NCI-H774 (cell line): Measurements from ENCODE around the gene BPIFB4.
"Not testable (repeated sequence)": the region's sequence is repeated elsewhere in the genome, so short reads cannot be mapped to it uniquely, and the experiment has no call there.

Source experiments
- DNase-seq: peaks from one replicate; lab custom pipeline; 2025; lab: John Stamatoyannopoulos, UW

BPIFB4 gene

DNA sequence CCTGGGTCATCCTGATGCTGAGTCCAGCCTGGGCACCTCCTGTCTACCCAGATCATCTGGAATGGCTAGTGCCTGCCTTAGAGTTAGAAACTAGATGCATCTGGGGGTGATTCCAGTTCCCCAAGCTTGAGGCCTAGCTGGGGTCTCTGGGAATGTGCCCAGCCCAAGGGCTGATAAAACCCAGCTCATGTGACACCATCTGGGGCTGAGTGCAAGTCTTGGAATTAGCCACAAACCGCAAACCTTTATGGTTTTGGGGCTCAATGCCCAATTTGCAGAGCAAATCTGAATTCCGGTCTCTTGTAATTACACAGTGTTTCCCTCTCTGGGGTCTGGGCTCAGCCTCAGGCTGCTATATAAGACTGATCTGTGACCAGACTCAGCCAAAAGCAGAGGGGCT lies at the start of gene BPIFB4:
TSS of gene BPIFB4 (plus strand) at position 385 of the 400 bp plus-strand sequence. CDS start 1,884 bp downstream, outside the sequence.
- DNase-seq: no peak

DNA sequence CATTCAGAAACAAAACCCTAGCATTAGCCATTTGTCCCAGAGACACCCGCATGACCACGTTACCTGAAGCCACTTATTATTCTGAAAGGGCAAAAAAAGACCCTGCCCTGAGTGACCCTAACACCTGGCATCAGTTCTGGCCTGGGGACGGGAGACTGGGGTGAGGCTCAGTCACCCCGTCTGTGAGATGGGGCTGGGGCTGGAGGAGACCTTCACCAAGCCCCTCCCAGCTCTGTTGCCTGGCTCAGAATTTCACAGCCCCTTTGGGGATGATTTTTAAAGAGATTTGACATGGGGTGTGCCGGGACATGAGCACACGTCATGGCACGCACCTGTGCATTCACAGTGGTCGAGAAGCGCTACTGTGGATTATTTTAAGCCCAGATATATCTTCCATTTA lies 49.4 kb upstream of the BPIFB4 start:
- DNase-seq: no peak

DNA sequence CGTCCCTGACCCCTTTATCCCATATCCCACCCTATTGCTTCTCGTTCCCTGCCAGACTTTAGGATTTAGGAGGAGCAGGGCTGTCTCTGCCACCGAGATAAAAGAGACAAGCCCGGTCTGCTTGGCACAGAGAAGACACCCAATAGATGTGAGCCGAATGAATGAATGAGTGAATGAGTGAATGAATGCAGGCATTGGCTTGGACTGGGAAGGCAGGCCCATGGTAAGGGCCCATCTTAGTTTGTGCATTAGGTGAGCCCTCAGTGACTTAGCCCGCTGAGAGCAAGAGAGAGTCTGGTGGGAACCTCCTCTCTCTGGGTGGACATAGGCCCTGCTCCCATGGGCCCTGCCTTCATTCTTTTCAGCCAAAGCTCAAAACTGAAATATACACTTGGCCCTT lies 48.9 kb upstream of the BPIFB4 start:
- DNase-seq: no peak

DNA sequence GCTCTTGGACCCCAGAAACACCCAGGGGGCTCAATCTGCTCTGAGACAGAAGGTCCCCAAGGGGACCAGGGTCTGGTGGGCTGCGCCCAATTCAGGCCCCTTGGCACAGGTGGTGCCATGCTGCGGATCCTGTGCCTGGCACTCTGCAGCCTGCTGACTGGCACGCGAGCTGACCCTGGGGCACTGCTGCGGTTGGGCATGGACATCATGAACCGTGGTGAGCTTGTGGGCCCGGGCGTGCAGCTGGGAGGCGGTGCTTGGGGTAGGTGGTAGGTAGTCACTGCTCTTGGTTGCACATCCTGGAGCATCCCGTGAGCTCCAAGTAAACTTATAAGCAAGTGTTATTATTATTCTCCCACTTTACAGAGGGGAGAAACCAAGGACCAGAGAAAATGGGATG lies 47.9 kb upstream of the BPIFB4 start, which contains the start of gene BPIFB6:
TSS of gene BPIFB6 (plus strand) at position 118 of the 400 bp plus-strand sequence. CDS start at position 118, 0 bp downstream.
- DNase-seq: no peak

DNA sequence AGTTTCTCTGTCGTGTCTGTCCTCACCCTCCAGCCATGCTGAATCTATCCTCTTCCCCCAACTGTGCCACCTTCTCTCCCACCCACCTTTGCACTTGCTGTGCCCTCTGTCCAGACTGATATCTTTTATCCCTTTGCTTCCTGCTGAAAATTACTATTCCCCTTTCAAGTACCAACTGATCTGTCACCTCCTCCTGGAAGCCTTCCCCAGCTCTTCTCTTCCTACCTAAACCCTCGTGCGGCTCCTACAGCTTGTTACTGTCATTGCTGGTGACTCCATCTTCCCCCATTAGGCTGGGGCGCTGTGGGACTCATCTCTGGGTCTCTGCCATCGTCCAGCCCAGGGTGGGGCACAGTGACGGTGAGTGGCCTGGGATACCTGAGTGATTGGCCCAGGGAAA lies 46.9 kb upstream of the BPIFB4 start:
- no peak for DNase-seq

DNA sequence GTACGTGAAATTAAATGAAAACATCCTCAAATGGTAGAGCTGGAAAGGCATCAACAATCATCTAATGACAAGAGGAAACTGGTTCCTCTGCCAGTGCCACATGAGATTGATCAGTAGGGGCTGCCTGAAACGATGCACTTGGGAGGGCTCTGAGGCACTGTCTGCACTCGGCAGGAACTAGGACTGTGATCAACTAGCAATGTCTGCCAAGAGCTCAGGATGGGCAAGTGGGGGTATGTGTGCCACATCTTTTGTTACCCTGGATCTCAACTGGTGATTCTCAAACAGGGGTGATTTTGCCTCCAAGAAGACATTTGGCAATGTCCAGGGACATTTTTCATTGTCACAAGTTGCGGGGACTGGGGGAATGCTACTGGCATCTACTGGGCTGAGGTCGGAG lies 46.1 kb upstream of the BPIFB4 start:
- DNase-seq: no peak

DNA sequence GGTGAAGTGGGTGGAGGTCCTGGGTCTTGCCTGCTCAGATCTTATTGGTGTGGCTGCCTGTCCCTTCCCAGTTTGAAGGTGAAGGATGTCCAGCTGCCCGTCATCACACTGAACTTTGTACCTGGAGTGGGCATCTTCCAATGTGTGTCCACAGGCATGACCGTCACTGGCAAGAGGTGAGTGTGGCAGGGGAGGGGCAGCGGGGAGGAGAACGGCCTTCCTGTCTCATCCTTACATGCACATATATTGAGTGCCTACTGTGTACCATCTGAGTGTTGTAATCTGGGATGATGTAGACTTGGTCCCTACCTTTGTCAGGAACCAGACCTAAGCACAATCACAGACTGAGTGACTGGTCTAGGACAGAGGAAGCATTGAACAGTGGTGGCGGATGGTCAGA lies 45.3 kb upstream of the BPIFB4 start:
- DNase-seq: no peak

DNA sequence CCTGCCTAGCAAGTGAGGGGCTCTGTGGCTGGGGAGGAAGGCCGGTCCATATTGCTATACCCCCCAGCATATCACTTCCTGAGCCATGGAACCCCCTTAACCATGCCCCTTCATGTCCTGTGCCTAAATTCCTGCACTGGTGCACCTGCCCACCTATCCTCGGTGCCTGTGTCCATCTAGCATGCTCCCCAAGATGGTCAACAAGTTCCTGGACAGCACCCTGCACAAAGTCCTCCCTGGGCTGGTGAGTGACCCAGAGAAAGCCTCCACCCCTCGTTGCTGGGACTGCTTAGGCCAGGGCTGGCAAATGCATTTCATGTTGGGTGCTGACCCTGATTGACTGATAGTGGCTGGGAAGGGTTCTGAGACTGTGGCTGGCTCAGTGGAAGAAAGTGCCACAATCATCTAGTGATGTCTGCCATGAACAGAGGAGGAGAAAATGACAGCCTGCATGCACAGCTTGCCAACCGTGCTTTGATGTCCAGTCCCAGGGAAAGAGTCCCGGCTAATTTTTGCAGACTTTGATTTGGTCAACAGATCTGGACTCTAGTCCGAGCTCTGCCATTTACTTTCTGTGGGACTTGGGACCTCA lies 44.4 kb upstream of the BPIFB4 start:
- DNase-seq: no peak

DNA sequence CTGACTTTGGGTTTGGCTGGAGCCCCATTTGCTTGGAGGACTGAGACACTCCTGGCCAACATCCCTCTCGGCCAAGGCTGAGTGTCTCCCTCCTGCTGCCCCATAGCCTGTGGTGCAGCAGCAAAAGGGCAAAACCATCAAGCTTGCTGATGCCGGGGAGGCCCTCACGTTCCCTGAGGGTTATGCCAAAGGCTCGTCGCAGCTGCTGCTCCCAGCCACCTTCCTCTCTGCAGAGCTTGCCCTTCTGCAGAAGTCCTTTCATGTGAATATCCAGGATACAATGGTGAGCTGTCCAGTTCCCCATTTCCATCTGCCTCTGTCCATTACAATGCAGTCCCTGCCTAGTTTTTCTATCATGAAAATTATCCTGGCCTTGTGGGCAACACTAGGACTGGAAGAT lies 42.0 kb upstream of the BPIFB4 start:
- DNase-seq: no peak

DNA sequence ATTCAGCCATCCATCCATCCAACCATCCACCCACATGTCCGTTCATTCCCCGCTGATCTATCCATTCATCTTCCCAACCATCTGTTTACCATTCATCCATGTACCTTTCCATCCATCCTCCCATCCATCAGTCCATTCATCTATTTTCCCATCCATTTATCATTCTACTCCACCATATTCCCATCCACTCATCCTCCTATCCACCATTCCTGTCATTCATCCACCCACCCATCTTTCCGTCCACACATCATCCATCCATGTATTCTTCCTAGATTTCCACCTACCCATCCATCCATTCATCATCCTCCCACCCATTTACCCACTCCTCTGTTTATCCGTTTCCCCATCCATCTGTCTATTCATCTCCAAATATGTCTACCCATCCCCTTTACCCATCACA lies 41.2 kb upstream of the BPIFB4 start:
- no peak for DNase-seq

DNA sequence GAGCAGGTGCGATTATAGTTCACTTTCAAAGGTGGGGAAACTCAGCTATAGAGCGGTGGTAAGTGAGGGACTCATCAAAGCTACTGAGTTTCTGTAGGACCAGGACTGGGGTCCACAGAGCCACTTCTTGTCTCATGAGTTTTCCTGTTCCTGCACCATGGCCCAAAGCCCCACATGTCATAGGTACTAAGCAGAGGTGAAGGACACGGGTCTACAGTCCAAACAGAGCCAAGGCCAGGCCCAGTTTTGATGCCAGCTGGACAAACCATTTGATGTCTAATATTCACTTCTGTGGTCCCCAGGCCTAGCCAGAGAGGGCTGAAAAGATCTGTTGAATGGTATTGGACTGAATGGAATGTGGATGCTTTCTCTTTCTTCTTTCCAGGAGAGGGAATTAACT lies 37.0 kb upstream of the BPIFB4 start:
- DNase-seq: no peak

DNA sequence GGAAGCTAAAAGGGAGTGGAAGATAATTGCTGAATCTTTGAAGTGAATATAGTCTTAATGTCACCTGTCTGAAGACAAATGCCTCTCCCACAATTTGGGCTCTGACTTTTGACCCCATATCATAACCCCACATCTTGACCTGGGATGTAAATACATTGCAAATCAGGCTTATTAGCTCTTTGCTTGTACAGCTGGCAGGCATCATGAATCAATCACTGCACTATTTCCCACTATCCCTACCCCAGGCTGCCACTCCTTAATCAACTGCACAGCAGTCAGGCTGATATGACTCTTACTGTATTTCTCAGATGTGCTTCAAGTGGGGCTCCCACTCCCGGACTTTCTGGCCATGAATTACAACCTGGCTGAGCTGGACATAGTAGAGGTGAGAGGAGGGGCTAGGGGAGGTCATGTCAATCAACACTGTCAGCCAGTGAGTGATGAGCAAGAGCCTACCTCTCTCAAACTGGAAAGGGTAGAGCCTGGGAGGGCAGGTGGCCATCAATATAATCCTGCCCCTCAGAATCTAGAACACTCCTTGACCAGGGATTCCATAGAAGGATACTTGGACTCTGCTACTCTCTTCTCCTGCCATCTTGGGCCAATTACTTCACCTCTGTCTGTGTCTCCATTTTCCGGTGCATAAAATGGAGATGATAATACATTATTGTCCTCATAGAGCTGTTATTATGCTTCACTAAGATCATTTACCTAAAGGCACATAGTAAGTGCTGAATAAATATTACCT lies 36.3 kb upstream of the BPIFB4 start:
- DNase-seq: no peak

DNA sequence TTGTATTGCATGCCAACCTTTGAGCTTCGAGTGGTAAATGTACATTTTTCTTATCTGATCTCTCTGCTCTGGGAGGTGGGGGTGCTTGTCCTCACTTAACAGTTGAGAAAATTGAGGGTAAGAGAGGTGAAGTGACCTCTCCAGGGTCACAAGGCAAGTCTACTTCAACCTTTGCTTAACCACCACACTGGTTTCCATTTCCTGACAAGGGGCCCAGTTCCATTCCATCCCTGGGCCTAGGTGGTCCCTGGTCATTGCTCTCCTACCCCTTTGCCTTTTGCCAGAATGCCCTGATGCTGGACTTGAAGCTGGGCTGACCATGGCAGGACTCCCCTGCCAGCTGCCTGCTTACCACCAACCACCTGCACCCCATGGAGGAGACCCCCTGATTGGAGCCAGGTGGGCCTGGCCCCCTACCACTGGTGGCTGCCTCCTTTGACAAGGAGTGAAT lies 35.7 kb upstream of the BPIFB4 start:
- DNase-seq: no peak

DNA sequence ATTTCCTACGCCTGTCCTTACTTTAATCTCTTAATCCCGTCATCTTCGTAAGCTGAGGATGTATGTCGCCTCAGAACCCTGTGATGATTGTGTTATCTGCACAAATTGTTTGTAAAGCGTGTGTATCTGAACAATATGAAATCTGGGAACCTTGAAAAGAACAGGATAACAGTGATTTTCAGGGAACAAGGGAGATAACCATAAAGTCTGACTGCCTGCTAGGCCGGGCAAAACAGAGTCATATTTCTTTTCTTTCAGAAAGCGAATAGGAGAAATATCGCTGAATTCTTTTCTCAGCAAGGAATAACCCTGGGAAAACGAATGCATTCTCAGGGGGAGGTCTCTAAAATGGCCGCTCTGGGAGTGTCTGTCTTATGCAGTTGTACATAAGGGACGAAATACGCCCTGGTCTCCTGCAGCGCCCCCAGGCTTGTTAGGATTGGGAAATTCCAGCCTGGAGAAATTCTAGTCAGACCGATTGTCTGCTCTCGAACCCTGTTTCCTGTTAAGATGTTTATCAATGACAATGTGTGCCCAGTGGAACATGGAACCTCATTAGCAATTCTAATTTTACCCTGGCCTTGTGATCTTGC lies 34.2 kb upstream of the BPIFB4 start:
- not testable (repeated sequence) for DNase-seq

DNA sequence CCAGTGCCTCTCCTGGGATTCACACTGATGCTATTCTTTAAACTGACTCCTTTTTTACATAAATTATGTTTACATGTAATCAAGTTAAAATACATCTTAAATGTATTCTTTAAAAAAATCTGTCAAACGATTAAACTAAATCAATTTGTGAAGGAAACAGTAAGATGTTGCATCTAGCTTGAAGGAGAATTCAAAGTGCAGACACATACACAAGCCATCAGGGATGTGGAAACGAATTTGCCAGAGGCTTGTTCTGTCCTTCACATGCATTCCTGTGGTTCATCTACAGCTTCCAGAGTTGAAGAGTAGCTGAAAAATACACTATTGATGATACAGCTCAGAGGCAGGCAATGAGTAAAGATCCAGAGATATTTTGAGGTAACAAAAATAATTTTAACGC lies 33.0 kb upstream of the BPIFB4 start:
- DNase-seq: no peak

DNA sequence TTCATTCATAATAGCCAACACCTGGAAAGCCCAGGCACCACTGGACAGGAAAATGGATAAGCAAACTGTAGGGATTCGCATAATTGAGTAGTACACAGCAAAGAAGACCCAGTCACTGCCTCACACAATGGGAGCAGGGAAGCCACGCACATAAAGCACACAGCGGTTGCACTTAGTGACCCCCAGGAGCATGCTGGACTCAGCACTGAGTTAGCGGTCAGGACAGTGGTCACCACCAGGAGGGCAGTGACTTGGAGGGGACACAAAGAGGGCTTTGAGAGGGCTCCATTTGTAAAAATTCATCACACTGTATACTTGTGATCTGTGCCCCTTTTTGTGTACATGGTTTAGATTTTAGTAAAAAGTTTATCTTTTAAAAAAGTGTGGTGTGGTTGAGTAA lies 28.1 kb upstream of the BPIFB4 start:
- no peak for DNase-seq

DNA sequence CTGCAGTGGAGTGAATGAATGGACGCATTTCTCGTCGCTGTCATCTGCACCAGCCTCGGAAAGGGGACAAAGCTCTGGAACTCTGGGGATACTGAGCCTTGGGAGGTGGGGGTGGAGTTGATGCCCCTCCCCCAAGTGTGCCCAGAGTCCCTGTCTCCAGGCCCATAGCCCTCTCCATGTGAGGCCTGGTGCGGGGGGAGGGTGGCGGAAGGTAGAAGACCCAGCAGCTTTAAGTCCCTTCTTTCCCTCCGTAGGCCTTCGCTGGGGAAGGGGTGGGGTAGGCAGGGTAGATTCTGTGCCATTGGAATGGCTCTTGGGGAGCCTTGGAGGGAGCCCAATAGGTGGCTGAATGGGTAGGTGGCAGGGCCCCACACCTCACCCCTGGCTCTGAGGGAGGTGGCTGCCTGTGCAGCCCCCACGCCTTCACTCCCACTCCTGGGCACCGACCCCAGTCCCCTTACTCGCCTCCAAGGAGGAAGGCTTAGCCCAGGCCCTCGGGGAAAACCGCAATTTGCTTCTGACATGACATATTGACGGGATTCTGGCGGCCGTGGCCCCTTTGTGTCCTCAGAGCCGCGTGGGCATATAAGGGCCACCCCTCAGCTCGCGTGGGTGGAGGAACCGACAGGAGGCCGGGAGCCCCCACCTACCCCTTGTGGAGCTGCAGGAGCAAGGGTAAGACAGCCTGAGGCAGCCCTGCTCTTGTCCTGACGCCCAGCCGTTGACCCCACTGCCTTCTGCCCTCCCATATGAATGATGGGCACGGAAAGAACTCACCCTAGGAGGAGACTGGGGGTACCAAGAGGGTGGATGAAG lies 25.9 kb upstream of the BPIFB4 start, which contains the start of gene BPIFB3:
TSS of gene BPIFB3 (plus strand) at position 613 of the 816 bp plus-strand sequence. CDS start 1,533 bp downstream, outside the sequence.
- no peak for DNase-seq

DNA sequence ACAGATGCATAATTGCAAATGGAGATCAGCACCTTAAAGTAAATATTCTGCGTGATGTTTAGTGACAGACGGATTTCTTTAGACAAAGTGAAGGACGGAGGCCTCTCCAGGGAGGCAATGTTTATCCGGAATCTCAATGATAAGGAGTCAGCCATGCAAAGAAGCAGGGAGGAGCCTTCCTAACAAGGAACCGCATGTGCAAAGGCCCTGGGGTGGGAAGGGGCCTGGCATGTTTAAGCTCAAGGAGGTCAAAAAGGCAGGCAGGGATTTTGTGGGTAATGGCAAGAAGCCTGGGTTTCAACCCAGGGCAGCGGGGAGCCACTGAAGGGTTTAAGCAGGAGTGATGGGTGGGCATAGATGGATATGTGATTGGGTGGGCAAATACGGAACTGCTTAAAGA lies 25.1 kb upstream of the BPIFB4 start:
- DNase-seq: no peak

DNA sequence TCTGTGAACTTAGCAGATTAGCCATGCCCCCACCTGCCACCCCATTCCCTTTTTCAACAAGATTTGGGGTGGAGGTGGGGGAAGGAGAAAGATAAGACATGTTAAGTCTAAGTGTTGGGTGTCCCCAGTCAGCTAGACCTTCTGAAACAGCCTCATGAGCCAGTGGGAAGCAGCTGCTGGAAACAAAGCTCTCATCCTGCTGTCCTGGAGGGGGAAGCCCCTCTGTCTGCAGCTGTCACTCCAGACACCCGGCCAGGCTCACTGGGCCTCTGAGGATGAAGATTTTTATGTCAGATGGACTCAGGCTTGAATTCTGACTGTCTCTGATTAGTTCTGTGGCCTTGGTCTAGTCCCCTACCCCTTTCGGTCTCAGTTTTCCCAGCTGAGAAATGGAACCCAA lies 24.7 kb upstream of the BPIFB4 start:
- no peak for DNase-seq

DNA sequence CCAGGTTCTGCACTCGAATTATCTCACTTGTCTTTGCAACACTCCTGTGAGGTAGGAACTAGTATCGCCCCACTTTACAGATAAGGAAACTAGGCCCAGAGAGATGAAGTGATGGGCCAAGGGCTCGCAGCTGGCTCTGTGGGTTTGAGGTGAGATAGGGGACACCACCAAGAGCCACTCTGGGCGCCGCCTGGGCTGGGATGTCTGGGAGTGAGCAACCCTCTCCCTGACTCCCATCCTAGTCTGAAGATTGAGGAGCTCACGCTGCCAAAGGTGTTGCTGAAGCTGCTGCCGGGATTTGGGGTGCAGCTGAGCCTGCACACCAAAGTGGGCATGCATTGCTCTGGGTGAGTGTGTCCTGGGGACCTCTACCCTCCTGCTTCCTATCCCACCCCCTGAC lies 20.3 kb upstream of the BPIFB4 start:
- DNase-seq: no peak

DNA sequence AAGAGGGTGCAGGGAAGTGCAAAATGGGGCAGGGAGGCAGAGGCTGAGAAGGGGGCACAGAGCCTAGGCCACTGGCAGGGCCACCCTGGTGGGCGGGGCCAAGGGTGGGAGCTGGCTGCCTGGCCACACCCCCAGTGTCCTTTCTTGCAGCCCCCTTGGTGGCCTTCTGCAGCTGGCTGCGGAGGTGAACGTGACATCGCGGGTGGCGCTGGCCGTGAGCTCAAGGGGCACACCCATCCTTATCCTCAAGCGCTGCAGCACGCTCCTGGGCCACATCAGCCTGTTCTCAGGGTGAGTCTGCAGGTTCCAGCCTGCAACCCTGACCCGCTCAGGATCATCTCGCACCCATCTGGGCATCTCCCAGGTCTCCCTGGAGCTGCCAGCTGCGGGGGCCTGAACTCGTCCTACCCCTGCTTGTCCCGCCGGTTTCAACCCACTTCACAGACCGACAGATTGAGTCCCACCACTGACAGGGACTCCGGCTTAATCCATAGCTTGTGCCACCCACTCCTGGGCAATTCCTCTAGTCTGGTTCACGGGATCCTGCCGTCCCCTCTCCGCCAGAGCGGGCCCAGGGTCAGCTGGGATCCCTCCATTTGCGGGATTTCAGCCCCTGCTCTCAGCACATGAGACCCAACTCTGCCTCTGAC lies 19.6 kb upstream of the BPIFB4 start:
- DNase-seq: no peak

DNA sequence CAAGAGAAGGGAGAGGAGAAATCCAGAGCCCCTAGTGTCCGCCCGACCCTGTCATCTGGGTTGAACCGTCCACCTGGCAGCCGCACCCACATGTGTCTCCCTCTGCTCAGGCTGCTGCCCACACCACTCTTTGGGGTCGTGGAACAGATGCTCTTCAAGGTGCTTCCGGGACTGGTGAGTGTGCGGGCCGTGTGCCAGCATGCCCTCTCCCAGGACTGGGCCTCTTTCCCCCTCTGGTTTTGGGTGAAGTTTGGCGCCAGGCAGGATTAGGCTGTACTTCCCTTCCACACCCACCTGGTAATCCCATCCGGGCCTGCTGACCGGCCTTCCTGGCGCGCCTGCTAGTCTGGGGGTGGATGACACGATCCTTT lies 17.8 kb upstream of the BPIFB4 start:
- no peak for DNase-seq
